Activated T-cell treated with anti-CD3 and anti-CD28 coated beads, Interleukin-2, amount 50 U/mL, for 48 hours (primary cell): Measurements from ENCODE around the gene DIAPH2.

Experiments
- DNase-seq, 2 experiments: peaks; one replicate each; pipeline ENCODE4 v3.0.0-alpha.2; 2020

DIAPH2 gene

DNA sequence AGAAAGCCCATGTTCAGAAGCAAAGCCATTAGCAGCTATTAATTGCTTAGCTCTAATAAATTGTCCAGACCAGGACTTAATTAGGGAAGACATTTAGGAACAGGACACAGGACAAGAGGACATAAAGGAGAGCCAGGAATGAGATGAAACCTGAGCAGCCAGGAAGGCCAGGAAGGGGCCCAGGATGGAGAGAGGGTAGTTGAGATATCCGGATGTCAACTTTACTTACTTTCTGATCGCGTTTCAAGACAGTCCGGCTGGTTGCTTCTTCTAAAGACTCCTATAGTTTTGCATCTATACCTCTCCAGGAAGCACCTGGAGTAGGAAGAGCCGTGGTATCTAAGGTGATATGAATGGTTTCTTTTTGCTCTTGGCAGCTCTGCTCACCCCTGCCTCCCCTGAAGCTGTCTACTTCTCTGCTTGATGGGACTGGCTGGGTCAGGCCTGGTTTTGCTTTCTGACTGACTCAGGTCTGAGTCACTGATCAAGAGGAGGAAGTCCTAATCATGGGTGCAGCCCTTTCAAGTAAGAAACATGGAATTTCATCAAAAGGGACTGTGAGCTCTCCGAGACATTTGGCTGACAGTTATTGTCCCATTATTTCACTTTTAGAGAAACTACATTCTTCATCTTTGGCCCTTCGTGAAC is 932.4 kb downstream of the DIAPH2 start:
- no peak for DNase-seq

- DNase-seq = no peak
These were observed 934.9 kb downstream of the DIAPH2 start for GRCh38 chrX:97619499-97619898.

- no peak for DNase-seq
These were observed 937.5 kb downstream of the DIAPH2 start for GRCh38 chrX:97622111-97622510.

GRCh38 chrX:97628326-97628725 is 943.7 kb downstream of the DIAPH2 start:
- DNase-seq = no peak

GRCh38 chrX:97628807-97629596 is 944.4 kb downstream of the DIAPH2 start:
- no peak for DNase-seq

- no peak for DNase-seq
These were observed 944.9 kb downstream of the DIAPH2 start for GRCh38 chrX:97629597-97629985.

DNA sequence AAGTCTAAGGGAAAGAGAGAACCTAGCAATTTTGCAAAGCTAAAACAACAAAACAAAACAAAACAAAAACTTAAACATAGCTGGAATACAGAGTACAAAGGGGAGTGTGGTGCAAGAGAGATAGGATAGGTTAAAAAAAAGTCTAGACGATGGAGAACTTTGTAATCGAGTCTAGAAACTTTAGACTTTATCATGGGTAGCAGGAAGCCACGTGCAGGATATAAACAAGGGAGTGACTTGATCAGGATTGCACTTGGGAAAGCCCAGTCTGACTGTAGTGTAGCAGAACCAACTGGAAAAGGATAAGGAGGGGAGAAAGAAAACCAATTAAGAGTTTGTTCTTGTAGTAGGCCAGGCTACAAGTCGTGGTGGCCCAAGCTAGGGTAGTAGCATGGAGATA is 949.2 kb downstream of the DIAPH2 start:
- DNase-seq = no peak

- no peak for DNase-seq
These were observed 952.0 kb downstream of the DIAPH2 start for GRCh38 chrX:97636473-97637140.

GRCh38 chrX:97637289-97637688 is 952.6 kb downstream of the DIAPH2 start:
- DNase-seq = no peak

- no peak for DNase-seq
These were observed 954.0 kb downstream of the DIAPH2 start for GRCh38 chrX:97638621-97639020.

DNA sequence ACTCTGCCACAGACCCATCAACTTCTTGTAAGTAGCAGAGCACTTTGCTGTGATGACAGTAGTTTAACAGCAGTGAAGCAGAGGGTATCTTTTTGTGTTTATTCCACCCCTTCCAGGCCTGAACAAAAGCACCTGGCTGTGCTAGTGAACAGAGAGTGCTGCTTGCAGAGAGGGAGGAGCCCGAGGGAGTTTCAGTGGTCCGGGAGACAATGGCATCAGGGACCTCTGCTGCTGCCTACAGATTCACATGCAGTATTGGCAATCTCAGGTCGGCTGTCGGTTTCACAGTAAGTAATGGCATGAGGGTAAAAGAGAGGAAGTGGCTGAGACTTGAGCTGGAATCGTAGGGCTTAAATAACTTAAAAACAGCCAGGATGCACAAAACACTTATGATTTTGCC is 954.9 kb downstream of the DIAPH2 start:
- no peak for DNase-seq
